Stimulated activated CD4-positive, alpha-beta T cell treated with anti-CD3 and anti-CD28 coated beads, Interleukin-4, amount 100 ng/mL, for 4 hours (primary cell): ENCODE results near the gene MAN2A1.

Experiments used
- DNase-seq, 2 experiments: peaks; one replicate each; pipeline ENCODE4 v3.0.0-alpha.2; 2020

Gene MAN2A1

GRCh38 chr5:109708813-109709212 lies 19.1 kb downstream of the MAN2A1 start:
- no peak for DNase-seq

- DNase-seq = no peak
Measured at GRCh38 chr5:109709225-109709624, 19.5 kb downstream of the MAN2A1 start.

- DNase-seq = no peak
Measured at GRCh38 chr5:109711673-109712072, 21.9 kb downstream of the MAN2A1 start.

- no peak for DNase-seq
Measured at GRCh38 chr5:109713453-109713852, 23.7 kb downstream of the MAN2A1 start.

GRCh38 chr5:109714592-109714991 lies 24.9 kb downstream of the MAN2A1 start:
- no peak for DNase-seq

GRCh38 chr5:109718216-109718615 lies 28.5 kb downstream of the MAN2A1 start:
- no peak for DNase-seq

GRCh38 chr5:109718632-109719031 lies 28.9 kb downstream of the MAN2A1 start:
- DNase-seq = no peak

- no peak for DNase-seq
Measured at GRCh38 chr5:109719978-109720377, 30.3 kb downstream of the MAN2A1 start.

- no peak for DNase-seq
Measured at GRCh38 chr5:109721741-109722140, 32.0 kb downstream of the MAN2A1 start.

GRCh38 chr5:109723606-109724005 lies 33.9 kb downstream of the MAN2A1 start:
- DNase-seq = no peak

GRCh38 chr5:109725135-109725534 lies 35.4 kb downstream of the MAN2A1 start:
- DNase-seq = no peak

GRCh38 chr5:109739741-109740728 lies 50.3 kb downstream of the MAN2A1 start:
- DNase-seq = no peak

- no peak for DNase-seq
Measured at GRCh38 chr5:109740966-109741365, 51.2 kb downstream of the MAN2A1 start.

- DNase-seq = no peak
Measured at GRCh38 chr5:109741390-109741789, 51.7 kb downstream of the MAN2A1 start.

- DNase-seq = no peak
Measured at GRCh38 chr5:109743041-109743531, 53.4 kb downstream of the MAN2A1 start.

GRCh38 chr5:109743770-109744212 lies 54.1 kb downstream of the MAN2A1 start:
- DNase-seq = no peak

- no peak for DNase-seq
Measured at GRCh38 chr5:109744261-109744660, 54.5 kb downstream of the MAN2A1 start.

GRCh38 chr5:109748546-109748945 lies 58.8 kb downstream of the MAN2A1 start:
- no peak for DNase-seq

GRCh38 chr5:109750463-109750862 lies 60.7 kb downstream of the MAN2A1 start:
- no peak for DNase-seq

- DNase-seq = no peak
Measured at GRCh38 chr5:109753279-109753678, 63.6 kb downstream of the MAN2A1 start.

- no peak for DNase-seq
Measured at GRCh38 chr5:109754319-109754718, 64.6 kb downstream of the MAN2A1 start.

- DNase-seq = no peak
Measured at GRCh38 chr5:109755761-109756160, 66.0 kb downstream of the MAN2A1 start.

GRCh38 chr5:109756543-109757185 lies 66.9 kb downstream of the MAN2A1 start:
- DNase-seq = no peak

- DNase-seq = no peak
Measured at GRCh38 chr5:109757490-109757889, 67.8 kb downstream of the MAN2A1 start.
